Mammary epithelial cell (primary cell): ENCODE results near the gene HRC.

Experiments
- CTCF ChIP-seq, 2 donors: IDR thresholded peaks in 1 of 2; conservative IDR thresholded peaks in 1 of 2; 2 replicates each; pipeline ENCODE4 v1.5.1; 2011 to 2012; ENCODE audit warnings: inconsistent platforms in 2 of 2, low read length in 2 of 2, mild to moderate bottlenecking in 2 of 2, control low read depth in 1 of 2, low read depth in 1 of 2; ENCODE audit not compliant: insufficient read depth in 1 of 2; ENCODE audit errors: extremely low read depth in 1 of 2
- EZH2 ChIP-seq: IDR thresholded peaks from 2 replicates; pipeline ENCODE4 v1.6.1; 2012; ENCODE audit warnings: low read length, inconsistent platforms, borderline replicate concordance

- TF ChIP-seq EZH2 (no peak), CTCF (conservative IDR thresholded peaks at IDR 0.05 in 1 of 2, IDR thresholded peaks at IDR 0.05 in 1 of 2; ENCODE audit: extremely low read depth in 1 of 2, insufficient read depth in 1 of 2, low read depth in 1 of 2, low read length in 2 of 2) (no peak)
These were observed 34.9 kb downstream of the HRC start for GRCh38 chr19:49120325-49120683.
